ENCODE measurements around the gene SYCP2. TPM values are rescaled to one million over a fixed set of nuclear protein-coding genes. Genes with fewer than 3 reads are reported as not detected.

SYCP2 gene
- total RNA-seq, 4 donors from 2014 or later: 0.89 to 4.7 (median 2.0) TPM

GRCh38 chr20:59830665-59831023 is 102.8 kb downstream of the SYCP2 start:
- TF ChIP-seq CTCF (IDR thresholded peaks at IDR 0.05) (no peak), EP300 (IDR thresholded peaks at IDR 0.05) (no peak), POLR2A (IDR thresholded peaks at IDR 0.05) (no peak), POLR2AphosphoS5 (IDR thresholded peaks at IDR 0.05) (no peak)
- Histone ChIP-seq H3K4me1 (peaks cover 0 to 12% (median under 1%) of the 10 kb centered on the region in 3 donors), H3K4me3 (no peak overlapping the region), H3K27me3 (peaks cover 4% of the 10 kb centered on the region), H3K27ac (no peak overlapping the region), H3K9me3 (no peaks in the 10 kb centered on the region), H3K36me3 (no peaks in the 10 kb centered on the region)
- no peak for ATAC-seq
- no CpG with 5 or more reads among the region's 6 CpGs for WGBS, 2 donors (ENCODE audit: low coverage in 1 of 2)

GRCh38 chr20:59829786-59830664 is 103.4 kb downstream of the SYCP2 start:
- H3K4me3 ChIP-seq: no peak overlapping the region
- H3K4me1 ChIP-seq: peaks cover 0 to 6% (median 0%) of the 10 kb centered on the region in 3 donors
- no peaks in the 10 kb centered on the region for H3K36me3 ChIP-seq
- TF ChIP-seq POLR2AphosphoS5 (IDR thresholded peaks at IDR 0.05) (no peak), EP300 (IDR thresholded peaks at IDR 0.05) (no peak), POLR2A (IDR thresholded peaks at IDR 0.05) (no peak), CTCF (IDR thresholded peaks at IDR 0.05) (no peak)
- 77 to 90% methylated on average over 4 to 8 of the region's 12 CpGs for WGBS, 2 donors (ENCODE audit: low coverage in 1 of 2)
- peaks cover 4% of the 10 kb centered on the region for H3K27me3 ChIP-seq
- no peak for ATAC-seq
- no peaks in the 10 kb centered on the region for H3K9me3 ChIP-seq
- no peak overlapping the region for H3K27ac ChIP-seq

- Histone ChIP-seq H3K4me1 (peaks cover 0 to 11% (median 0%) of the 10 kb centered on the region in 3 donors), H3K4me3 (no peak overlapping the region), H3K27ac (no peak overlapping the region), H3K36me3 (no peaks in the 10 kb centered on the region), H3K27me3 (peaks cover 2% of the 10 kb centered on the region), H3K9me3 (no peaks in the 10 kb centered on the region)
- 71 to 80% methylated on average over 1 to 6 of the region's 19 CpGs for WGBS, 2 donors (ENCODE audit: low coverage in 1 of 2)
- TF ChIP-seq POLR2AphosphoS5 (IDR thresholded peaks at IDR 0.05) (no peak), CTCF (IDR thresholded peaks at IDR 0.05) (no peak), POLR2A (IDR thresholded peaks at IDR 0.05) (no peak), EP300 (IDR thresholded peaks at IDR 0.05) (no peak)
- ATAC-seq: no peak
Observed at GRCh38 chr20:59829054-59829785, 104.2 kb downstream of the SYCP2 start.

GRCh38 chr20:59828125-59829053 is 105.0 kb downstream of the SYCP2 start:
- Histone ChIP-seq H3K9me3 (no peaks in the 10 kb centered on the region), H3K4me3 (no peak overlapping the region), H3K4me1 (peaks cover 0 to 19% (median 0%) of the 10 kb centered on the region in 3 donors), H3K36me3 (no peaks in the 10 kb centered on the region), H3K27ac (no peak overlapping the region), H3K27me3 (no peaks in the 10 kb centered on the region)
- WGBS, 2 donors (ENCODE audit: low coverage in 1 of 2): 87 to 88% methylated on average over 12 to 14 of the region's 15 CpGs
- no peak for ATAC-seq
- TF ChIP-seq POLR2A (IDR thresholded peaks at IDR 0.05): no peak
- TF ChIP-seq EP300 (IDR thresholded peaks at IDR 0.05): no peak
- TF ChIP-seq POLR2AphosphoS5 (IDR thresholded peaks at IDR 0.05): no peak
- no peak for TF ChIP-seq CTCF (IDR thresholded peaks at IDR 0.05)
